Mucosa of stomach (tissue), 1 donor: ENCODE data around the gene PRMT5.

Experiments used
- H3K27me3 ChIP-seq: one replicate; pipeline ENCODE4 v1.7.0; 2013; ENCODE audit warnings: mild to moderate bottlenecking, low read length; ENCODE audit not compliant: control insufficient read depth, insufficient read depth
- H3K36me3 ChIP-seq: one replicate; pipeline ENCODE4 v1.7.0; 2013; ENCODE audit warnings: low read length; ENCODE audit not compliant: control insufficient read depth, insufficient read depth
- H3K4me1 ChIP-seq: one replicate; pipeline ENCODE4 v1.7.0; 2013; ENCODE audit warnings: mild to moderate bottlenecking, low read length; ENCODE audit not compliant: control insufficient read depth, insufficient read depth
- H3K4me3 ChIP-seq: one replicate; pipeline ENCODE4 v1.7.0; 2013; ENCODE audit warnings: low read length
- H3K9ac ChIP-seq: one replicate; pipeline ENCODE4 v1.7.0; 2013; ENCODE audit warnings: mild to moderate bottlenecking, low read length, moderate library complexity
- H3K9me3 ChIP-seq: one replicate; pipeline ENCODE4 v1.7.0; 2013; ENCODE audit warnings: mild to moderate bottlenecking, low read length, moderate library complexity; ENCODE audit not compliant: control insufficient read depth
- donor health status: Pancreatic carcinoma.

Gene PRMT5

GRCh38 chr14:22882064-22882463, 47.1 kb downstream of the PRMT5 start:
- H3K9ac ChIP-seq: no peak overlapping the region
- H3K4me1 ChIP-seq: peaks cover 28% of the 10 kb centered on the region
- no peak overlapping the region for H3K4me3 ChIP-seq
- peaks cover 24% of the 10 kb centered on the region for H3K36me3 ChIP-seq
- no peaks in the 10 kb centered on the region for H3K27me3 ChIP-seq
- no peaks in the 10 kb centered on the region for H3K9me3 ChIP-seq

- Histone ChIP-seq H3K27me3 (no peaks in the 10 kb centered on the region), H3K9ac (no peak overlapping the region), H3K9me3 (no peaks in the 10 kb centered on the region), H3K36me3 (peaks cover 54% of the 10 kb centered on the region), H3K4me1 (peaks cover 25% of the 10 kb centered on the region), H3K4me3 (no peak overlapping the region)
These were observed 50.6 kb downstream of the PRMT5 start for GRCh38 chr14:22878271-22879246.

GRCh38 chr14:22877000-22877501, 52.1 kb downstream of the PRMT5 start:
- Histone ChIP-seq H3K36me3 (peaks cover 54% of the 10 kb centered on the region), H3K4me1 (peaks cover 18% of the 10 kb centered on the region), H3K9ac (no peak overlapping the region), H3K4me3 (no peak overlapping the region), H3K27me3 (no peaks in the 10 kb centered on the region), H3K9me3 (no peaks in the 10 kb centered on the region)

- Histone ChIP-seq H3K4me3 (no peak overlapping the region), H3K4me1 (peaks cover 13% of the 10 kb centered on the region), H3K9ac (no peak overlapping the region), H3K9me3 (no peaks in the 10 kb centered on the region), H3K27me3 (no peaks in the 10 kb centered on the region), H3K36me3 (peaks cover 54% of the 10 kb centered on the region)
These were observed 53.3 kb downstream of the PRMT5 start for GRCh38 chr14:22875748-22876319.

- Histone ChIP-seq H3K9me3 (no peaks in the 10 kb centered on the region), H3K9ac (no peak overlapping the region), H3K4me1 (peaks cover 19% of the 10 kb centered on the region), H3K4me3 (no peak overlapping the region), H3K27me3 (no peaks in the 10 kb centered on the region), H3K36me3 (peaks cover 54% of the 10 kb centered on the region)
These were observed 54.0 kb downstream of the PRMT5 start for GRCh38 chr14:22875003-22875747.

GRCh38 chr14:22872833-22873520, 56.2 kb downstream of the PRMT5 start:
- Histone ChIP-seq H3K36me3 (peaks cover 39% of the 10 kb centered on the region), H3K4me1 (peaks cover 21% of the 10 kb centered on the region)

GRCh38 chr14:22872033-22872832, 56.9 kb downstream of the PRMT5 start:
- Histone ChIP-seq H3K9me3 (no peaks in the 10 kb centered on the region), H3K9ac (peak overlapping the region; percentile 99), H3K36me3 (peaks cover 31% of the 10 kb centered on the region), H3K4me1 (peaks cover 21% of the 10 kb centered on the region), H3K4me3 (peak overlapping the region; percentile 60), H3K27me3 (no peaks in the 10 kb centered on the region)

More at GRCh38 chr14:22872833-22873520, 56.2 kb downstream of the PRMT5 start:
- Histone ChIP-seq H3K27me3 (no peaks in the 10 kb centered on the region), H3K9ac (peak overlapping the region; percentile 99), H3K9me3 (no peaks in the 10 kb centered on the region), H3K4me3 (peak overlapping the region; percentile 60)

- H3K36me3 ChIP-seq: peaks cover 23% of the 10 kb centered on the region
- peak within 1 kb of the TSS; percentile 60 for H3K4me3 ChIP-seq
- peaks cover 21% of the 10 kb centered on the region for H3K4me1 ChIP-seq
- H3K27me3 ChIP-seq: no peaks in the 10 kb centered on the region
- no peaks in the 10 kb centered on the region for H3K9me3 ChIP-seq
- peak within 1 kb of the TSS; percentile 99 for H3K9ac ChIP-seq
These were observed 57.7 kb downstream of the PRMT5 start, which contains the start of gene LRP10 for GRCh38 chr14:22871224-22872032. LRP10 (plus strand) TSS chr14:22871740; CDS start chr14:22872304, 564 bp downstream.

GRCh38 chr14:22870811-22871223, 58.4 kb downstream of the PRMT5 start:
- Histone ChIP-seq H3K4me3 (peak overlapping the region; percentile 60), H3K36me3 (peaks cover 17% of the 10 kb centered on the region), H3K4me1 (peaks cover 21% of the 10 kb centered on the region), H3K9ac (peak overlapping the region; percentile 99), H3K9me3 (no peaks in the 10 kb centered on the region), H3K27me3 (no peaks in the 10 kb centered on the region)
